ENCODE results near the gene PTTG1.

PTTG1 gene

GRCh38 chr5:160474084-160474483 lies 52.4 kb downstream of the PTTG1 start:
- no peak for DNase-seq

DNA sequence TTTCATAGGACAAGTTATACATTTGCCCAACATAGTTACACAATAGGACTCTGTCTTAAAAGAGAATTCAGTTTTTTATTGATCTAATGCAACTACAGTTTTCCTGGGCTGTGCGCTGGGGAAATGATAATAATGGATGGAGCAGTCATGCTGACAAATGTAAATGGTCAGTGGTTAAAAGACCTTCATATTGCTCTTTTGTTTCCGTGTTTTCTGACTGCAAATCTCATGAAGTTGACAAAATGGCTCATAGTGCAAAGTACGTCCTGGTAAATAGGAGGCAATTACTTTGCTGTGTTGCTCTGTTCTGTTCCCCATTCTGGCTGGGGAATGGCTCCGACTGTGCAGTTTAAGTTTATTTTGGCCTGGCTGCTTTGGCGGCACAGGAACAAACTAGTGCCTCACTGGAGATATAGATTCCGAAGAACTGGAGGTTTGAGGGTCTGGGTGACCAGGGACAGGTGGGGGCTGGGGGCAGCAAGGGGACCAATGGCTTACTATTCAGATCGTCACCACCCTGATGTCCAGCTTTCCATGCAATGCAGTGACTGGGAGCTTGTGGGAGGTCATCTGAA lies 54.3 kb downstream of the PTTG1 start:
- DNase-seq = no peak

GRCh38 chr5:160477266-160477970 lies 55.8 kb downstream of the PTTG1 start:
- DNase-seq = no peak

DNA sequence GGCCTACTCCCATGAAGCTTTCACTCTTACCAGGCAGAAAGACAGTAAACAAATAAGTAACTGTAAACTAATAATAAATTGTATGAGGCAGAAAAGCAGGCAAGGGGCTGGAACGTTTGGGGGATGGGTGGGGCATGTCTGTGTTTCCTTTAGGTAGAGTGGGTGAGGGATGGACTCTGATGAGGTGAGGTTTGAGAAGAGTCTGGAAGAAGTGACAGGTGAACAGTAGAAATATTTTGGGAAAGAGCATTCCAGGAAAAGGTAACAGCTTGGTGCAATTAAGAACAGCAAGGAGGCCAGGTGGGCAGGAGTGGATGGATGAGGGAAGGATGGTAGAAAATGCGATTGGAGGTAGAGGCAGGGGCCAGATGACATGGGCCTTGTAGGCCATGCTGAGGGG lies 56.5 kb downstream of the PTTG1 start:
- no peak for DNase-seq
